ENCODE data around the gene P2RX2.
A peak's percentile ranks its signal among the peaks of the same experiment; 100 is the strongest.

P2RX2 gene

GRCh38 chr12:132648616-132649225 is 30.1 kb downstream of the P2RX2 start:
- DNase-seq (ENCODE audit: low spot score in 2 of 2), result no peak
- H3K4me1 Mint-ChIP-seq, result no peaks in the 10 kb centered on the region
- no peak overlapping the region for H3K4me3 Mint-ChIP-seq
- H3K27ac Mint-ChIP-seq, result no peak overlapping the region
- no peaks in the 10 kb centered on the region for H3K9me3 Mint-ChIP-seq
- H3K36me3 Mint-ChIP-seq, result peaks cover 94% of the 10 kb centered on the region
- ATAC-seq, result peak; percentile 24

GRCh38 chr12:132649226-132649945 is 30.8 kb downstream of the P2RX2 start:
- ATAC-seq, result no peak
- no peak for DNase-seq (ENCODE audit: low spot score in 2 of 2)

GRCh38 chr12:132651444-132652100 is 33.0 kb downstream of the P2RX2 start:
- DNase-seq (ENCODE audit: low spot score in 2 of 2) (no peak), ATAC-seq (no peak)
- H3K36me3 Mint-ChIP-seq, result peaks cover 100% of the 10 kb centered on the region
- H3K4me1 Mint-ChIP-seq, result no peaks in the 10 kb centered on the region
- H3K9me3 Mint-ChIP-seq, result no peaks in the 10 kb centered on the region
- H3K4me3 Mint-ChIP-seq, result no peak overlapping the region
- peak overlapping the region; percentile 60 for H3K27ac Mint-ChIP-seq

More at GRCh38 chr12:132649226-132649945, 30.8 kb downstream of the P2RX2 start:
- H3K9me3 Mint-ChIP-seq, result no peaks in the 10 kb centered on the region
- peaks cover 94% of the 10 kb centered on the region for H3K36me3 Mint-ChIP-seq
- H3K4me1 Mint-ChIP-seq, result no peaks in the 10 kb centered on the region
- H3K27ac Mint-ChIP-seq, result no peak overlapping the region
- no peak overlapping the region for H3K4me3 Mint-ChIP-seq

GRCh38 chr12:132653567-132654290 is 35.2 kb downstream of the P2RX2 start:
- Mint-ChIP-seq H3K9me3 (no peaks in the 10 kb centered on the region), H3K4me1 (no peaks in the 10 kb centered on the region), H3K4me3 (no peak overlapping the region), H3K36me3 (peaks cover 100% of the 10 kb centered on the region), H3K27ac (no peak overlapping the region)
- DNase-seq (ENCODE audit: low spot score in 2 of 2), result no peak
- no peak for ATAC-seq

GRCh38 chr12:132657004-132657727 is 38.6 kb downstream of the P2RX2 start:
- Mint-ChIP-seq H3K36me3 (peaks cover 100% of the 10 kb centered on the region), H3K4me1 (no peaks in the 10 kb centered on the region), H3K4me3 (no peak overlapping the region), H3K27ac (no peak overlapping the region), H3K9me3 (no peaks in the 10 kb centered on the region)
- DNase-seq (ENCODE audit: low spot score in 2 of 2), result no peak
- no peak for ATAC-seq

- Mint-ChIP-seq H3K9me3 (no peaks in the 10 kb centered on the region), H3K4me3 (no peak overlapping the region), H3K4me1 (peaks cover 8% of the 10 kb centered on the region), H3K36me3 (peaks cover 100% of the 10 kb centered on the region), H3K27ac (no peak overlapping the region)
- DNase-seq (ENCODE audit: low spot score in 2 of 2) (no peak), ATAC-seq (no peak)
Measured at GRCh38 chr12:132658149-132658894, 39.7 kb downstream of the P2RX2 start.

- Mint-ChIP-seq H3K27ac (no peak overlapping the region), H3K9me3 (no peaks in the 10 kb centered on the region), H3K36me3 (peaks cover 100% of the 10 kb centered on the region), H3K4me3 (no peak overlapping the region), H3K4me1 (peaks cover 9% of the 10 kb centered on the region)
- DNase-seq (ENCODE audit: low spot score in 2 of 2) (no peak), ATAC-seq (no peak)
Measured at GRCh38 chr12:132659146-132659545, 40.6 kb downstream of the P2RX2 start.

- Mint-ChIP-seq H3K36me3 (peaks cover 100% of the 10 kb centered on the region), H3K4me3 (no peak overlapping the region), H3K4me1 (peaks cover 12% of the 10 kb centered on the region), H3K27ac (no peak overlapping the region), H3K9me3 (no peaks in the 10 kb centered on the region)
- DNase-seq (ENCODE audit: low spot score in 2 of 2), result no peak
- no peak for ATAC-seq
Measured at GRCh38 chr12:132660052-132660451, 41.5 kb downstream of the P2RX2 start.

- H3K4me3 Mint-ChIP-seq, result no peak overlapping the region
- H3K4me1 Mint-ChIP-seq, result peaks cover 15% of the 10 kb centered on the region
- H3K36me3 Mint-ChIP-seq, result peaks cover 100% of the 10 kb centered on the region
- H3K9me3 Mint-ChIP-seq, result no peaks in the 10 kb centered on the region
- H3K27ac Mint-ChIP-seq, result peak overlapping the region; percentile 14
- no peak for ATAC-seq
- no peak for DNase-seq (ENCODE audit: low spot score in 2 of 2)
Measured at GRCh38 chr12:132660996-132661395, 42.4 kb downstream of the P2RX2 start.

GRCh38 chr12:132661972-132662371 is 43.4 kb downstream of the P2RX2 start:
- H3K36me3 Mint-ChIP-seq, result peaks cover 100% of the 10 kb centered on the region
- H3K4me3 Mint-ChIP-seq, result no peak overlapping the region
- ATAC-seq (no peak), DNase-seq (ENCODE audit: low spot score in 2 of 2) (no peak)
- peaks cover 15% of the 10 kb centered on the region for H3K4me1 Mint-ChIP-seq
- no peaks in the 10 kb centered on the region for H3K9me3 Mint-ChIP-seq
- no peak overlapping the region for H3K27ac Mint-ChIP-seq

- peaks cover 15% of the 10 kb centered on the region for H3K4me1 Mint-ChIP-seq
- H3K27ac Mint-ChIP-seq, result no peak overlapping the region
- DNase-seq (ENCODE audit: low spot score in 2 of 2) (no peak), ATAC-seq (no peak)
- H3K4me3 Mint-ChIP-seq, result no peak overlapping the region
- H3K9me3 Mint-ChIP-seq, result no peaks in the 10 kb centered on the region
- peaks cover 100% of the 10 kb centered on the region for H3K36me3 Mint-ChIP-seq
Measured at GRCh38 chr12:132662901-132663755, 44.6 kb downstream of the P2RX2 start.

GRCh38 chr12:132664206-132665148 is 45.9 kb downstream of the P2RX2 start:
- no peak for DNase-seq (ENCODE audit: low spot score in 2 of 2)
- ATAC-seq, result no peak
- peak overlapping the region; percentile 67 for H3K27ac Mint-ChIP-seq
- H3K36me3 Mint-ChIP-seq, result peaks cover 100% of the 10 kb centered on the region
- H3K9me3 Mint-ChIP-seq, result no peaks in the 10 kb centered on the region
- H3K4me1 Mint-ChIP-seq, result peaks cover 15% of the 10 kb centered on the region
- no peak overlapping the region for H3K4me3 Mint-ChIP-seq

- H3K4me3 Mint-ChIP-seq, result no peak overlapping the region
- peaks cover 15% of the 10 kb centered on the region for H3K4me1 Mint-ChIP-seq
- ATAC-seq, result no peak
- H3K9me3 Mint-ChIP-seq, result no peaks in the 10 kb centered on the region
- DNase-seq (ENCODE audit: low spot score in 2 of 2), result no peak
- H3K36me3 Mint-ChIP-seq, result peaks cover 100% of the 10 kb centered on the region
- H3K27ac Mint-ChIP-seq, result peak overlapping the region; percentile 67
Measured at GRCh38 chr12:132665149-132665491, 46.5 kb downstream of the P2RX2 start.

All from stimulated activated effector memory CD8-positive, alpha-beta T cell treated with anti-CD3 and anti-CD28 coated beads, Interleukin-12 subunit alpha, Interleukin-12 subunit beta, amount 100 ng/mL, for 72 hours (primary cell).